K562 (cell line): ENCODE data around the gene HLF. TPM values are rescaled to one million over a fixed set of nuclear protein-coding genes. Genes with fewer than 3 reads are reported as not detected.

Source experiments
- ATAC-seq: fragments of 200-7000 bp; cut with Tn5 transposase; 3 replicates; pipeline ENCODE4 v1.9.1; 2020; ENCODE audit warnings: moderate library complexity
- BruUV-seq: library from RNA; stranded (reverse); fragments of 400-500 nt; replicated peaks from 2 replicates; lab custom pipeline; 2021; lab: Mats Ljungman, UMichigan
- CTCF ChIA-PET: fragments of 300-600 bp; formaldehyde crosslinking; extraction: SDS; loops from one replicate; lab custom pipeline; 2021; ENCODE audit warnings: low intra/inter-chr PET ratio; lab: Yijun Ruan, JAX
- POLR2A ChIA-PET: fragments of 300-600, 350-650 bp; sonication (Branson Sonifier 250); formaldehyde crosslinking; extraction: SDS; loops from one replicate; lab custom pipeline; 2021; ENCODE audit warnings: antibody characterized with exemption, inconsistent platforms; lab: Yijun Ruan, JAX
- DNase-seq, 4 experiments: peaks; one replicate each; pipeline versions ENCODE4 v3.0.0 to v3.0.0-alpha.2; 2011 to 2018; ENCODE audit warnings: low spot score in 3 of 4, mixed read lengths in 3 of 4; ENCODE audit errors: extremely low read depth in 1 of 4
- FAIRE-seq: peaks from 2 replicates; lab custom pipeline; 2011; peaks lifted over from hg19 to GRCh38; lab: Jason Lieb, UNC
- H2AFZ ChIP-seq: 2 replicates; pipeline ENCODE4 v1.6.0; 2011; ENCODE audit warnings: low read depth, low read length, control low read depth, inconsistent platforms
- H3K27ac ChIP-seq: fragments of 200-600 bp; 3 replicates; pipeline ENCODE4 v1.8.0; 2011; ENCODE audit warnings: low read depth, mild to moderate bottlenecking, control low read depth, inconsistent platforms, low read length, moderate library complexity, mixed read lengths; ENCODE audit errors: extremely low read depth
- H3K27me3 ChIP-seq, 2 experiments: fragments of 300-600 bp in 1 of 2; 2 replicates in 1 of 2; 3 replicates in 1 of 2; pipeline versions ENCODE4 v1.6.0 to v1.8.0; 2011; ENCODE audit warnings: inconsistent platforms in 2 of 2, low read length in 2 of 2, mild to moderate bottlenecking in 1 of 2, mixed read lengths in 1 of 2, moderate library complexity in 1 of 2; ENCODE audit not compliant: control insufficient read depth in 2 of 2, insufficient read depth in 2 of 2
- H3K36me3 ChIP-seq: fragments of 300-600 bp; 3 replicates; pipeline ENCODE4 v1.8.0; 2011; ENCODE audit warnings: mild to moderate bottlenecking, low read length, inconsistent platforms; ENCODE audit not compliant: control insufficient read depth, insufficient read depth
- H3K4me1 ChIP-seq, 2 experiments: fragments of 200-600 bp in 1 of 2; replicated peaks in 1 of 2; 2 replicates in 1 of 2; 3 replicates in 1 of 2; pipeline versions ENCODE4 v1.5.1 to v1.8.0; 2011; ENCODE audit warnings: inconsistent platforms in 2 of 2, low read length in 2 of 2, mild to moderate bottlenecking in 1 of 2, mixed read lengths in 1 of 2, moderate library complexity in 1 of 2; ENCODE audit not compliant: control insufficient read depth in 2 of 2, insufficient read depth in 2 of 2
- H3K4me2 ChIP-seq: 2 replicates; pipeline ENCODE4 v1.6.1; 2011; ENCODE audit warnings: low read length, control low read depth, inconsistent platforms, mixed read lengths; ENCODE audit not compliant: insufficient read depth
- H3K4me3 ChIP-seq: fragments of 200-600 bp; sonication (generic), shearing (Covaris generic); 2 replicates; pipeline ENCODE4 v1.5.1; 2016; ENCODE audit warnings: control low read depth, inconsistent platforms
- H3K79me2 ChIP-seq: fragments of 200-600 bp; 3 replicates; pipeline ENCODE4 v1.8.0; 2011; ENCODE audit warnings: low read length, inconsistent platforms; ENCODE audit not compliant: control insufficient read depth, insufficient read depth
- H3K9ac ChIP-seq, 2 experiments: 2 replicates each; pipeline versions ENCODE4 v1.6.0 to v1.6.1; 2011; ENCODE audit warnings: low read depth in 2 of 2, low read length in 2 of 2, control low read depth in 1 of 2, inconsistent platforms in 1 of 2, mild to moderate bottlenecking in 1 of 2, mixed read lengths in 1 of 2; ENCODE audit not compliant: insufficient read depth in 1 of 2
- H3K9me1 ChIP-seq: one replicate; pipeline ENCODE4 v1.6.0; 2011; ENCODE audit warnings: inconsistent platforms, mild to moderate bottlenecking, low read length, moderate library complexity; ENCODE audit not compliant: control insufficient read depth, insufficient read depth
- H3K9me3 ChIP-seq: replicated peaks from 2 replicates; pipeline ENCODE4 v1.5.1; 2011; ENCODE audit warnings: low read depth, low read length, inconsistent platforms; ENCODE audit not compliant: control insufficient read depth, insufficient read depth
- H4K20me1 ChIP-seq: replicated peaks from 2 replicates; pipeline ENCODE4 v1.6.1; 2011; ENCODE audit warnings: low read length, inconsistent platforms, mixed read lengths; ENCODE audit not compliant: control insufficient read depth, insufficient read depth
- HES1 ChIP-seq: fragments of 450-650 bp; IDR thresholded peaks from 2 replicates; pipeline ENCODE4 v1.6.1; 2016; ENCODE audit warnings: low read depth, mild to moderate bottlenecking, moderate library complexity
- NR2C2 ChIP-seq, 2 experiments: fragments of 200-800 bp in 1 of 2; sonication (Bioruptor generic) in 1 of 2; sonication (generic) in 1 of 2; formaldehyde crosslinking in 1 of 2; IDR thresholded peaks; 2 replicates each; pipeline versions ENCODE4 v1.6.1 to v1.8.0; 2016 to 2022; ENCODE audit warnings: mild to moderate bottlenecking in 1 of 2, missing compliant biosample characterization in 1 of 2, missing genetic modification characterization in 1 of 2, missing genetic modification reagents in 1 of 2
- PHB ChIP-seq: fragments of 250-450 bp; sonication (Bioruptor Pico); IDR thresholded peaks from 2 replicates; pipeline ENCODE4 v1.5.0; 2021
- POLR3A ChIP-seq: IDR thresholded peaks from 2 replicates; pipeline ENCODE4 v1.6.1; 2011; ENCODE audit warnings: borderline replicate concordance, mild to moderate bottlenecking, moderate library complexity; ENCODE audit not compliant: insufficient read length, insufficient read depth; ENCODE audit errors: extremely low read depth
- RBM22 ChIP-seq: fragments of 200-400 bp; formaldehyde crosslinking; IDR thresholded peaks from 2 replicates; pipeline ENCODE4 v1.6.1; 2018; ENCODE audit warnings: low read length, low read depth; ENCODE audit not compliant: poor library complexity, severe bottlenecking
- RFX5 ChIP-seq: IDR thresholded peaks from 2 replicates; pipeline ENCODE4 v1.6.1; 2011; ENCODE audit warnings: low read depth, mild to moderate bottlenecking, improper control_type of control experiment, low read length
- SIRT6 ChIP-seq: IDR thresholded peaks from one replicate; pipeline ENCODE4 v1.6.1; 2012; ENCODE audit warnings: low read depth, mild to moderate bottlenecking, control low read depth, inconsistent platforms, low read length, moderate library complexity
- ZBTB8A ChIP-seq: fragments of 450-650 bp; IDR thresholded peaks from 2 replicates; pipeline ENCODE4 v1.6.1; 2018; ENCODE audit warnings: mild to moderate bottlenecking, moderate library complexity; ENCODE audit not compliant: partially characterized antibody
- ZNF197 ChIP-seq: fragments of 200-800 bp; sonication (Bioruptor generic); IDR thresholded peaks from 2 replicates; pipeline ENCODE4 v1.6.1; 2016; ENCODE audit warnings: low read depth, missing genetic modification characterization, missing compliant biosample characterization
- WGBS: fragments of 100-300 bp; shearing (Covaris generic); methylation state at CpG from one replicate; pipeline ENCODE4 v1.1.6; 2016; ENCODE audit warnings: low coverage, mixed read lengths; ENCODE audit not compliant: insufficient coverage; ENCODE audit errors: missing lambda C conversion rate; 5-methylcytosine and 5-hydroxymethylcytosine counted together
- in situ Hi-C: fragments of 300-500 bp; cut with MboI; formaldehyde crosslinking; loops from 4 replicates; pipeline ENCODE4 v1.15.0; 2018; ENCODE audit warnings: inconsistent platforms, mixed read lengths
- intact Hi-C: fragments of 100-400 bp; cut with micrococcal nuclease; formaldehyde crosslinking; loops from 2 replicates; pipeline ENCODE4 v1.14.2; 2022
- polyA plus RNA-seq, 8 experiments: library from polyadenylated mRNA; depleted of rRNA in 4 of 8; stranded (reverse) in 5 of 8; unstranded in 3 of 8; fragments of >200 nt; fragmentation: Nextera tagmentation in 2 of 8; fragmentation: Illumina TruSeq in 1 of 8; extraction: Ambion mirVana in 2 of 8; extraction: Trizol in 1 of 8; gene quantifications; 2 replicates each; pipeline versions ENCODE4 v1.2.1 to v1.2.3, GENCODE V29; 2011 to 2014; ENCODE audit warnings: inconsistent platforms in 1 of 8, missing spikeins in 1 of 8
- total RNA-seq, 7 experiments: library from RNA; depleted of rRNA in 6 of 7; stranded (reverse); fragments of >200 nt in 6 of 7; fragmentation: Illumina TruSeq in 2 of 7; extraction: Trizol in 2 of 7; gene quantifications; 2 replicates each; pipeline versions ENCODE4 v1.2.1 to v1.2.3, GENCODE V29; 2011 to 2021; ENCODE audit warnings: low replicate concordance in 1 of 7
- TF ChIP-seq, protein P1 (sequence below): fragments of 250-450 bp; sonication (Bioruptor Pico); IDR thresholded peaks from 2 replicates; pipeline ENCODE4 v1.4.0; 2020
- TF ChIP-seq, protein P2 (sequence below), 2 experiments: fragments of 450-650 bp; IDR thresholded peaks; 2 replicates each; pipeline ENCODE4 v1.6.1; 2018; ENCODE audit warnings: mild to moderate bottlenecking in 2 of 2, low read depth in 1 of 2; ENCODE audit not compliant: partially characterized antibody in 2 of 2

Gene HLF
- total and polyA plus RNA-seq, 9 of the 15 experiments (the other 6 are each of a cell fraction or from before 2014, with no cell fraction given) = 0.03 to 0.24 (median 0.09) TPM

DNA sequence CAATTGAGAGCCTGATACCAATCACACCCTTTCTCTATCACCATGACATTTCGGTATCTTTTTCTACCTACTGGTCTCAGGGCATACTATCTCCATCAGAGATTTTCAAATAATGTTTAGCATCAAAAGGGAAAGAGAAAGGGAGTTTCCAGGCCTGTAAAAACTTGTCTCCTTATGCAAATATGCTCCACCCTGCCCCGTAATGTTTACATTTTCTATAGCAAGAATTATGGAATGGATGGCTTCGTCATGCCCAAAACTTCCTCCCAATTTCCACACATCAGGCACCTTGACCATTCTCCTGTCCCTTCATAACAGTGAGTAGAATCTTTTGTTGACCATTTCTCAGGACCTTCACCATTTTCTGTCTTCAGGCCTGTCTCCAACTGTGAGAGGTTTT is 30.9 kb upstream of the HLF start:
- Histone ChIP-seq H3K27me3 (no peaks in the 10 kb centered on the region), H3K9me3 (peaks cover 4% of the 10 kb centered on the region; the same call in 1 of the 2 replicates), H3K36me3 (no peaks in the 10 kb centered on the region), H3K4me1 (peaks cover 9 to 10% of the 10 kb centered on the region in 2 experiments; a peak in 3 of 5 replicates), H2AFZ (no peak overlapping the region), H3K4me3 (no peak overlapping the region), H3K27ac (no peak overlapping the region), H3K79me2 (no peaks in the 10 kb centered on the region), H3K4me2 (no peak overlapping the region), H3K9ac (no peak overlapping the region), H3K9me1 (no peaks in the 10 kb centered on the region), H4K20me1 (no peaks in the 10 kb centered on the region)
- 16% methylated on average over 3 of the region's 3 CpGs for WGBS
- FAIRE-seq = no peak
- ChIA-PET POLR2A (interaction anchor here (1.2 kb wide), 1 partner anchor 245 kb away, joined by 3 read pairs; no protein-coding TSS in a partner anchor), CTCF (no interaction called here)
- DNase-seq = no peak
- in situ Hi-C loops (no loop called here), intact Hi-C loops (loop anchor here (10.0 kb wide), 1 partner anchor 111 kb away; no protein-coding TSS in a partner anchor)
- no peak for ATAC-seq
- BruUV-seq = no TSS peak
- TF ChIP-seq PHB (CRISPR knock-in tag) (no peak), RBM22 (no peak), POLR3A (no peak), SIRT6 (no peak), HES1 (no peak), ZNF197 (CRISPR knock-in tag) (no peak), ZBTB8A (no peak), RFX5 (no peak), NR2C2 (CRISPR knock-in tag; IDR thresholded peaks at IDR 0.05) (no peak), NR2C2 (tag; IDR thresholded peaks at IDR 0.05) (no peak)
- TF ChIP-seq, protein P1, sequence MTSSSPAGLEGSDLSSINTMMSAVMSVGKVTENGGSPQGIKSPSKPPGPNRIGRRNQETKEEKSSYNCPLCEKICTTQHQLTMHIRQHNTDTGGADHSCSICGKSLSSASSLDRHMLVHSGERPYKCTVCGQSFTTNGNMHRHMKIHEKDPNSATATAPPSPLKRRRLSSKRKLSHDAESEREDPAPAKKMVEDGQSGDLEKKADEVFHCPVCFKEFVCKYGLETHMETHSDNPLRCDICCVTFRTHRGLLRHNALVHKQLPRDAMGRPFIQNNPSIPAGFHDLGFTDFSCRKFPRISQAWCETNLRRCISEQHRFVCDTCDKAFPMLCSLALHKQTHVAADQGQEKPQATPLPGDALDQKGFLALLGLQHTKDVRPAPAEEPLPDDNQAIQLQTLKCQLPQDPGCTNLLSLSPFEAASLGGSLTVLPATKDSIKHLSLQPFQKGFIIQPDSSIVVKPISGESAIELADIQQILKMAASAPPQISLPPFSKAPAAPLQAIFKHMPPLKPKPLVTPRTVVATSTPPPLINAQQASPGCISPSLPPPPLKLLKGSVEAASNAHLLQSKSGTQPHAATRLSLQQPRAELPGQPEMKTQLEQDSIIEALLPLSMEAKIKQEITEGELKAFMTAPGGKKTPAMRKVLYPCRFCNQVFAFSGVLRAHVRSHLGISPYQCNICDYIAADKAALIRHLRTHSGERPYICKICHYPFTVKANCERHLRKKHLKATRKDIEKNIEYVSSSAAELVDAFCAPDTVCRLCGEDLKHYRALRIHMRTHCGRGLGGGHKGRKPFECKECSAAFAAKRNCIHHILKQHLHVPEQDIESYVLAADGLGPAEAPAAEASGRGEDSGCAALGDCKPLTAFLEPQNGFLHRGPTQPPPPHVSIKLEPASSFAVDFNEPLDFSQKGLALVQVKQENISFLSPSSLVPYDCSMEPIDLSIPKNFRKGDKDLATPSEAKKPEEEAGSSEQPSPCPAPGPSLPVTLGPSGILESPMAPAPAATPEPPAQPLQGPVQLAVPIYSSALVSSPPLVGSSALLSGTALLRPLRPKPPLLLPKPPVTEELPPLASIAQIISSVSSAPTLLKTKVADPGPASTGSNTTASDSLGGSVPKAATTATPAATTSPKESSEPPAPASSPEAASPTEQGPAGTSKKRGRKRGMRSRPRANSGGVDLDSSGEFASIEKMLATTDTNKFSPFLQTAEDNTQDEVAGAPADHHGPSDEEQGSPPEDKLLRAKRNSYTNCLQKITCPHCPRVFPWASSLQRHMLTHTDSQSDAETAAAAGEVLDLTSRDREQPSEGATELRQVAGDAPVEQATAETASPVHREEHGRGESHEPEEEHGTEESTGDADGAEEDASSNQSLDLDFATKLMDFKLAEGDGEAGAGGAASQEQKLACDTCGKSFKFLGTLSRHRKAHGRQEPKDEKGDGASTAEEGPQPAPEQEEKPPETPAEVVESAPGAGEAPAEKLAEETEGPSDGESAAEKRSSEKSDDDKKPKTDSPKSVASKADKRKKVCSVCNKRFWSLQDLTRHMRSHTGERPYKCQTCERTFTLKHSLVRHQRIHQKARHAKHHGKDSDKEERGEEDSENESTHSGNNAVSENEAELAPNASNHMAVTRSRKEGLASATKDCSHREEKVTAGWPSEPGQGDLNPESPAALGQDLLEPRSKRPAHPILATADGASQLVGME = no peak
- TF ChIP-seq, protein P2, sequence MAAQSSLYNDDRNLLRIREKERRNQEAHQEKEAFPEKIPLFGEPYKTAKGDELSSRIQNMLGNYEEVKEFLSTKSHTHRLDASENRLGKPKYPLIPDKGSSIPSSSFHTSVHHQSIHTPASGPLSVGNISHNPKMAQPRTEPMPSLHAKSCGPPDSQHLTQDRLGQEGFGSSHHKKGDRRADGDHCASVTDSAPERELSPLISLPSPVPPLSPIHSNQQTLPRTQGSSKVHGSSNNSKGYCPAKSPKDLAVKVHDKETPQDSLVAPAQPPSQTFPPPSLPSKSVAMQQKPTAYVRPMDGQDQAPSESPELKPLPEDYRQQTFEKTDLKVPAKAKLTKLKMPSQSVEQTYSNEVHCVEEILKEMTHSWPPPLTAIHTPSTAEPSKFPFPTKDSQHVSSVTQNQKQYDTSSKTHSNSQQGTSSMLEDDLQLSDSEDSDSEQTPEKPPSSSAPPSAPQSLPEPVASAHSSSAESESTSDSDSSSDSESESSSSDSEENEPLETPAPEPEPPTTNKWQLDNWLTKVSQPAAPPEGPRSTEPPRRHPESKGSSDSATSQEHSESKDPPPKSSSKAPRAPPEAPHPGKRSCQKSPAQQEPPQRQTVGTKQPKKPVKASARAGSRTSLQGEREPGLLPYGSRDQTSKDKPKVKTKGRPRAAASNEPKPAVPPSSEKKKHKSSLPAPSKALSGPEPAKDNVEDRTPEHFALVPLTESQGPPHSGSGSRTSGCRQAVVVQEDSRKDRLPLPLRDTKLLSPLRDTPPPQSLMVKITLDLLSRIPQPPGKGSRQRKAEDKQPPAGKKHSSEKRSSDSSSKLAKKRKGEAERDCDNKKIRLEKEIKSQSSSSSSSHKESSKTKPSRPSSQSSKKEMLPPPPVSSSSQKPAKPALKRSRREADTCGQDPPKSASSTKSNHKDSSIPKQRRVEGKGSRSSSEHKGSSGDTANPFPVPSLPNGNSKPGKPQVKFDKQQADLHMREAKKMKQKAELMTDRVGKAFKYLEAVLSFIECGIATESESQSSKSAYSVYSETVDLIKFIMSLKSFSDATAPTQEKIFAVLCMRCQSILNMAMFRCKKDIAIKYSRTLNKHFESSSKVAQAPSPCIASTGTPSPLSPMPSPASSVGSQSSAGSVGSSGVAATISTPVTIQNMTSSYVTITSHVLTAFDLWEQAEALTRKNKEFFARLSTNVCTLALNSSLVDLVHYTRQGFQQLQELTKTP (IDR thresholded peaks at IDR 0.05; ENCODE audit: low read depth in 1 of 2, partially characterized antibody in 2 of 2) = no peak
